ENCODE measurements around the gene MMP10. TPM values are rescaled to one million over a fixed set of nuclear protein-coding genes. Genes with fewer than 3 reads are reported as not detected.
A peak's percentile ranks its signal among the peaks of the same experiment; 100 is the strongest.

Gene MMP10
- total RNA-seq, 1 donor from 2014 or later: 0.32 TPM

- no peak within 1 kb of the TSS for H3K4me2 ChIP-seq
- H2AFZ ChIP-seq (replicated peaks): no peak within 1 kb of the TSS
- H4K20me1 ChIP-seq (ENCODE audit: low read depth): no peaks in the 10 kb centered on the region
These were observed 17.8 kb upstream of the MMP10 start, which contains the start of gene MMP1 for GRCh38 chr11:102798012-102798746. Gene MMP1, minus strand, starts transcription at chr11:102798160. Its CDS starts 68 bp downstream, at chr11:102798092.

GRCh38 chr11:102794382-102794781 is 14.0 kb upstream of the MMP10 start:
- TF ChIP-seq CTCF (IDR thresholded peaks at IDR 0.05): peak; percentile 61
- TF ChIP-seq EZH2phosphoT487 (IDR thresholded peaks at IDR 0.05): no peak
- Mint-ChIP-seq H3K36me3 (no peaks in the 10 kb centered on the region), H3K4me3 (no peak overlapping the region), H3K27ac (no peak overlapping the region), H3K9me3 (no peaks in the 10 kb centered on the region), H3K27me3 (ENCODE audit: insufficient read depth, low read depth) (no peaks in the 10 kb centered on the region), H3K4me1 (no peaks in the 10 kb centered on the region)
- no peaks in the 10 kb centered on the region for H3K36me3 ChIP-seq
- peak overlapping the region; percentile 66 for H2AFZ ChIP-seq (replicated peaks)
- H3K4me3 ChIP-seq: no peak overlapping the region
- H3F3A ChIP-seq (ENCODE audit: low read depth): no peaks in the 10 kb centered on the region
- H3K79me2 ChIP-seq (ENCODE audit: low read depth): no peaks in the 10 kb centered on the region
- no peaks in the 10 kb centered on the region for H3K4me1 ChIP-seq
- H4K20me1 ChIP-seq (ENCODE audit: low read depth): no peaks in the 10 kb centered on the region
- no peak overlapping the region for H3K4me2 ChIP-seq
- H3K9ac ChIP-seq: no peak overlapping the region
- H3K27ac ChIP-seq: no peak overlapping the region
- H3K9me3 ChIP-seq (ENCODE audit: low read depth): no peaks in the 10 kb centered on the region
- no peaks in the 10 kb centered on the region for H3K27me3 ChIP-seq
- peak; percentile 65 for DNase-seq (ENCODE audit: low spot score)

More at GRCh38 chr11:102798012-102798746, 17.8 kb upstream of the MMP10 start, which contains the start of gene MMP1:
- H3K27ac ChIP-seq: no peak within 1 kb of the TSS
- Mint-ChIP-seq H3K36me3 (no peaks in the 10 kb centered on the region), H3K4me1 (no peaks in the 10 kb centered on the region), H3K4me3 (no peak within 1 kb of the TSS), H3K9me3 (no peaks in the 10 kb centered on the region), H3K27ac (no peak within 1 kb of the TSS), H3K27me3 (ENCODE audit: insufficient read depth, low read depth) (no peaks in the 10 kb centered on the region)
- no peaks in the 10 kb centered on the region for H3K27me3 ChIP-seq
- no peaks in the 10 kb centered on the region for H3K79me2 ChIP-seq (ENCODE audit: low read depth)
- no peak within 1 kb of the TSS for H3K9ac ChIP-seq
- H3K4me1 ChIP-seq: no peaks in the 10 kb centered on the region
- no peak for DNase-seq (ENCODE audit: low spot score)
- H3K9me3 ChIP-seq (ENCODE audit: low read depth): no peaks in the 10 kb centered on the region
- TF ChIP-seq EZH2 (IDR thresholded peaks at IDR 0.05) (no peak), EZH2phosphoT487 (IDR thresholded peaks at IDR 0.05) (no peak), CTCF (IDR thresholded peaks at IDR 0.05) (no peak)
- H3K36me3 ChIP-seq: no peaks in the 10 kb centered on the region
- H3K4me3 ChIP-seq: no peak within 1 kb of the TSS
- H3F3A ChIP-seq (ENCODE audit: low read depth): no peaks in the 10 kb centered on the region

- no peak overlapping the region for H3K4me3 ChIP-seq
- H3K36me3 Mint-ChIP-seq: no peaks in the 10 kb centered on the region
- TF ChIP-seq CTCF (IDR thresholded peaks at IDR 0.05) (no peak), EZH2phosphoT487 (IDR thresholded peaks at IDR 0.05) (no peak), EZH2 (IDR thresholded peaks at IDR 0.05) (no peak)
- no peaks in the 10 kb centered on the region for H3K9me3 ChIP-seq (ENCODE audit: low read depth)
- H3F3A ChIP-seq (ENCODE audit: low read depth): no peaks in the 10 kb centered on the region
- H3K27ac ChIP-seq: no peak overlapping the region
- H3K36me3 ChIP-seq: no peaks in the 10 kb centered on the region
- no peak overlapping the region for H3K4me3 Mint-ChIP-seq
- H4K20me1 ChIP-seq (ENCODE audit: low read depth): no peaks in the 10 kb centered on the region
- H3K79me2 ChIP-seq (ENCODE audit: low read depth): no peaks in the 10 kb centered on the region
- H3K27me3 Mint-ChIP-seq (ENCODE audit: insufficient read depth, low read depth): no peaks in the 10 kb centered on the region
- H3K4me2 ChIP-seq: no peak overlapping the region
- no peaks in the 10 kb centered on the region for H3K4me1 Mint-ChIP-seq
- peak overlapping the region; percentile 66 for H2AFZ ChIP-seq (replicated peaks)
- H3K4me1 ChIP-seq: no peaks in the 10 kb centered on the region
- no peak overlapping the region for H3K9ac ChIP-seq
- no peaks in the 10 kb centered on the region for H3K27me3 ChIP-seq
- H3K9me3 Mint-ChIP-seq: no peaks in the 10 kb centered on the region
- H3K27ac Mint-ChIP-seq: no peak overlapping the region
- no peak for DNase-seq (ENCODE audit: low spot score)
These were observed 13.4 kb upstream of the MMP10 start for GRCh38 chr11:102793677-102794290.

All from neural progenitor cell (in vitro differentiated cells).